GM21825 (cell line): Measurements from ENCODE around the gene FOCAD.
A peak's percentile ranks its signal among the peaks of the same experiment; 100 is the strongest.
"Not testable (repeated sequence)": the region's sequence is repeated elsewhere in the genome, so short reads cannot be mapped to it uniquely, and the experiment has no call there.

Experiments
- ATAC-seq: cut with Tn5 transposase; IDR thresholded peaks from one replicate; pipeline ENCODE4 v1.9.1; 2021; ENCODE audit warnings: mild to moderate bottlenecking, moderate library complexity; ENCODE audit not compliant: unreplicated experiment

FOCAD gene, protein sequence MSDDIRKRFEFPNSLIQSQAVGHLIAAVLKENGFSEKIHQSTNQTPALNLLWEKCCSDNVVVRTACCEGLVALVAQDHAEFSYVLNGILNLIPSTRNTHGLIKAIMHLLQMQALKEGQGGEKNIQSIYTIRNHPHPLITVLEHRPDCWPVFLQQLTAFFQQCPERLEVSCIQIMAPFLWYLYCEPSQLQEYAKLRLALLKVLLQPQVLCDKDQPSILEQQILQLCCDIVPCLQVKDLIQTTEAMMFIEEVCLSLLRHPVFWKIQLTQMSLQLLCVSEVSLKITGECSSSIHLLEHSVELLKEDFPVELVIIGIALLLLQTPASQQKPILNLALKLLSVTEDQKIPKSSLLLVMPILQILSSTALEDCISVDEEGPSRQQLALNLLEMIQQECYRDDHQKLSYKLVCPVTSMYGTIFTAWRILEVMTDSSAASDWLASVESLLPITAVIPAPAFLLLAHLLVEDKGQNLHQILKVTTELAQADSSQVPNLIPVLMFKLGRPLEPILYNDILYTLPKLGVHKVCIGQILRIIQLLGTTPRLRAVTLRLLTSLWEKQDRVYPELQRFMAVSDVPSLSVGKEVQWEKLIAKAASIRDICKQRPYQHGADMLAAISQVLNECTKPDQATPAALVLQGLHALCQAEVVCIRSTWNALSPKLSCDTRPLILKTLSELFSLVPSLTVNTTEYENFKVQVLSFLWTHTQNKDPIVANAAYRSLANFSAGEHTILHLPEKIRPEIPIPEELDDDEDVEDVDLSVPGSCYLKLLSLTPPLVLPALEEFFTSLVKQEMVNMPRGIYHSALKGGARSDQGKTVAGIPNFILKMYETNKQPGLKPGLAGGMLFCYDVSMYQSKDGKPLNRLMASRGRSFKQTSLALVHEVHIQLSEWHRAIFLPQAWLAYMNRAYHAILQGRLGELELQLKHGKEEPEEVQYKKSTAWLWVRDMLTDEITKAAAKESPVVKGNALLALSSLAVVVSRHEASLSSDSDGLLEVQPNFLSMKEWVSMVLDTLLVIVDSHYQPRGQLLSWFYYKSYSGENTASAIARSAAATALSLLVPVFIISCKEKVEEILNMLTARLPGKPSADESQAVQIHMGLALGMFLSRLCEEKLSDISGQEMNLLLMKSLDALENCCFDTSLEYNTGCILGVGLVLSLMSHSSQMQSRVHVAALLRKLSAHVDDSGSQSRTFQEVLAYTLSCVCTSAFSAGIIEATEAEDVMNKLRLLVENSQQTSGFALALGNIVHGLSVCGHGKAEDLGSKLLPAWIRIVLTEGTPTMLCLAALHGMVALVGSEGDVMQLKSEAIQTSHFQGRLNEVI (N-terminal part only)

GRCh38 chr9:20684035-20684874 lies at the start of gene FOCAD:
Gene FOCAD, plus strand, starts transcription at chr9:20684259. Its CDS starts 31,095 bp downstream, at chr9:20715354.
- ATAC-seq = peak; percentile 98

DNA sequence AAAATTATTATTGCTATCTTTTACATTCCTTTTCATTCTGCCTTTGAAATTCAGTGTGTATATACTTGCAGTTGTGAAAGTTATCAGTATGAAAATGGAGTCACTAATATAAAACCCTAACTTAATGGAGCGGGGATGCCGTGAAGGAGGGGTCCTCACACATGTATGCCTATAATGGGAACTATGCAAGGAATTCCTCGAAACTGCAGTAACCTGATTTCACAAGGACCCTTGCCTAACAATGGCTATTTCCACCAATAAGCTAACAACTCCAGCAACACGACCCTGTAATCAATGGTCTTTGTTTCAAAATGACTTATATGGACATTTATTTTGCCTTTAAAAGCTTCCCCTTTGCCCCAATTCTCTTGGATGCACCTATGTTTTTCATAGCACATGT lies 49.2 kb upstream of the FOCAD start:
- no peak for ATAC-seq

DNA sequence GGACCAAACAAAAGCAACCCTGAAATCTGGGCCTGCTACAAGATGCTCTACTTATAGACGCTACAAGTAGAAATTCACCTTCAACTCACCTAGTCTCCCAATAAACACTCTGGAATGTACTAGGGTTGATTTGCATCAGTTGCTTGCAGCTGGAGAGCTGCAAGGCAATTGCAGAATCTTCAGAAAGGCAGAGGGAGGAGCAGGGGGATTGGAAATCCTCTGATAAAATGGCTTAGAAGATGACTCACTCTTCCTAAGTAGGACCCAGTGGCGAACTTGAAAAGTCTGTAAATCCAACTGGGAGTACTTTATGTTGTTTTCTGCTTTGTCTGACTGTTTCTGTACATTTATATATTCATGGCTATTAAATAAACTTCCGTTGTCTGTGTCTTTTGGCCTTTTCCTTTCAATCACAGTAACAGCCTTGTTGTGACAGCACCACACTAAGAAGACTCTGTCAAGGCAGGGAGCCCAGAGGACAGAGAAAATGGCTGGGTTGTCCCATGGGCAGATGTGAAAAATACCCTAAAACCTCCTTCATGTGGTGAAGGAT lies 47.1 kb upstream of the FOCAD start:
- ATAC-seq = no peak

DNA sequence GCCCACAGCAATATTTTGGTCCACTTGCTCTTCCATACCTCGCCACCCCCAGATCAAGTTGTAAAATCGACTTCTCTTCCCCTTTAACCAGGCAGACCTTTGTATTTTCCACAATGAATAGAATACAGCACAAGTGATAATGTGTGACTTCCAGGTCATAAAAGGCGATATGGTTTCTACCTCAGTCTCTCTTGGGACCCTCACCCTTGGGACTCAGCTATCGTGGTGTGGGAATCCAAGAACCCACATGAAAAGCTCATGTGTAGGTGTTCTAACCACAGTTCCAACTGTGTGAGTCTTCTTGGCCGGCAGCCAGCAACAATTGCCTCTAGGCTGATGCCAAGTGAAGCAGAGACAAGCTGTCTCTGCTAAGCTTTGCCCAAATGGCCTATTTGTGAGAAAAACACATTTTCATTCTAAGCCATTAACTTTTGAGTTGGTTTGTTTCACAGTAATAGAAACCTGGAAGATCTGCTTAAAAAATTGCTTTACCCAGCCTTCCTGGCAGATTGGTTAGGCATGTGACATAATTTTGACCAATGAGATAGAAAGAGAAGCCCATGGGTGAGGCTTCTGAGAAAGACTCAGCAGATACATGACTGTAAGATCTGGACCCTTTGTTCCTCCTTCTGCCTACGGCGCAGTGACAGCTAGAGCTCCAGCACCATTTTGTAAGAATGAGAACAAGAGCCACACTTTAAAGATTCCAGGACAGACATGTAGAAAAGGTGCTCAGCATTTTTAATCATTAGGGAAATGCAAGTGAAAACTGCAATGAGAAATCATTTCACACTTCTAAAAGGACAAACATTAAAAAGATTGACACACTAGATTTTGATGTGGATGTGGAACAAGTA lies 43.5 kb upstream of the FOCAD start:
- ATAC-seq = peak; percentile 84

DNA sequence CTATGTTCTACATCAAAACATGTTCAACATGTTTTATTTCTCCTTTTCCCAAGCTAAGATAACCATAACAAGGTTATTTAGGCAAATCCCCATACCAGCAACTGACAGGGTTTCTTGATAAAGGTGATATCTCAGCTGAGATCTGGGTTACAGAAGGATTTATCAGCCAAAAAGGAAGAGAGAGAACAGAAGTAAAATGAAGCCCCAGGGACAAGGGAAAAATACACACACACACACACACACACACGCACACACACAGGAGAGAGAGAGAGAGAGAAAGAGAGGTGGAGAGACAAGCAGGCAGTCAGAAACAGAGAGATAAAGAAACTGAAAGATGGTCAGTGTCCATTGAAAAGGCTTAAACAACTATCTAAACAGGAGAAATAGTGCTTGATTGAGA lies 42.0 kb upstream of the FOCAD start:
- no peak for ATAC-seq

DNA sequence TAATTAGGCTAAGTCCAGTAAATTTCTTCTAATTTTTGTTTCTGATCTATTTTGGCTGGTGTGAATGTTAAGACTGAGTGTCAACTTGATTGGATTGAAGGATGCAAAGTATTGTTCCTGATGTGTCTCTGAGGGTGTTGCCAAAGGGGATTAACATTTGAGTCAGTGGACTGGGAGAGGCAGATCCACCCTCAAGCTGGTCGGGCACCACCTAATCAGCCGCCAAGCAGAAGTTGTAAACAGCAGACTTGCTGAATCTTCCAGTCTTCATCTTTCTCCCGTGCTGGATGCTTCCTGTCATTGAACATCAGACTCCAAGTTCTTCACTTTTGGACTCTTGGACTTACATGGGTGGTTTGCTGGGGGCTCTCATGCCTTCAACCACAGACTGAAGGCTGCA lies 40.4 kb upstream of the FOCAD start:
- no peak for ATAC-seq

DNA sequence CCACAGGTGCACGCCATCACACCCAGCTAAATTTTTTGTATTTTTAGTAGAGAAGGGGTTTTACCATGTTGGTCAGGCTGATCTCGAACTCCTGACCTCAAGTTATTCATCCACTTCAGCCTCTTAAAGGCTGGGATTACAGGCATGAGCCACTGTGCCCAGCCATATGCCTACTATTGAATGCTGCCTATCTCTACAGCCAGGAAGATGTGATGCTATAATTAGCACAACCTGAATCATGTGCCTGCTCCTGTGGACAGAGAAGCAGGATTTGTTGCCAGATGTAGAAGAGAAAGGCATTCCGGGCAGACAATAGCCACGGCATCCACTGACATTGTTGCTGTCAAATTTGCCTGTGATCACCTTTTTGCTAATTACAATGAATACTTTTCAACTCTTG lies 37.4 kb upstream of the FOCAD start:
- no peak for ATAC-seq

DNA sequence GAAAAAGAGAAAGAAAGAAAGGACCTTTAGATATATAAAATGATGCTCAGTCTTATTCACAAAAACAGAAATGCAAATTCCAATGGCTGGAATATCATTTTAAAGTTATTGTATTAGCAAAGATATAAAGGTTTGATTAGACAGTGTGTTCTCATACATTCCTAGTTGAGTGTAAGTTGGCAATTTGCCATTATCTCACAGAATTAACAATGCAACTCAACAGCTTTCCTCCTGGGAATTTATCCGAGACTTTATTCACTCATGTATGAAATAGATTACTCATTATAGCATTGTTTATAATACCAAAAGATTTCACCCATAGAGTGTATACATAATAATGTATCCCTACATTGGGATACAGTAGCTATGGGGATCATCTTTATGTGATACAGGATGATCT lies 34.7 kb upstream of the FOCAD start:
- ATAC-seq = no peak

DNA sequence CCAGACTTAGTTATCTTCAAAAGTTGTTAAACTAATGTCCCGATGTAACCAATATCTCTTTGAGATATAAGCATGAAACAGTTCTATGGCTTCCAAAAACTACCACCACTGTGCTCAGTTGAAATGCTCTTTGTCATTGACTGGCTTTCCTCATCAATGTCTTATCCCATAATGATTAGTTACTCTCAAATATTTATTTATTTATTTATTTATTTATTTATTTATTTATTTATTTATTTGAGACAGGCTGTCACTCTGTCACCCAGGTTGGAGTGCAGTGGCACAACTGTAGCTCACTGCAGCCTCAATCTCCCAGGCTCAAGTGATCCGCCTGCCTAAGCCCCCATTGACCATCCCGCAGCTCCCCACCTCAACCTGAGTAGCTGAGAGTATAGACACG lies 33.7 kb upstream of the FOCAD start:
- ATAC-seq = no peak

DNA sequence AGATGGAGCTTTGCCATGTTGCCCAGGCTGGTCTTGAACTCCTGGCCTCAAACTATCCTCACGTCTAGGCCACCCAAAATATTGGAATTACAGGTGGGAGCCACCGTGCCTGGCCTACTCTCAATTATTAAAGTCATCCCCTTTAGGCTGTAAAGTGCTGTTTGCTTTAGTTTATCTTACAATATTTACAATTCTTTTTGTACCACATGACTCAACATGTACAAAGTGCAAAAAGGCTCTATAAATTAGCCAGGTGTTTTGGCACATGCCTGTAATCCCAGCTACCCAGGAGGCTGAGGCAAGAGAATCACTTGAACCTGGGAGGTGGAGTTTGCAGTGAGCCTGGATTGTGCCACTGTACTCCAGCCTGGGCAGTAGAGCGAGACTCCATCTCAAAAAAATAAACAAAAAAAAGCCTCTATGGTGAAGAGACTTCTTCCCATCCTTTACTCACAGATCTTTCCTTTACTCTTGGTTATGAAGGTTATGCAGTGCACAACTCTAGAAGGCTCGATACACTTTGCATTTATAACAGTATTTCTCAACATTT lies 33.2 kb upstream of the FOCAD start:
- no peak for ATAC-seq

DNA sequence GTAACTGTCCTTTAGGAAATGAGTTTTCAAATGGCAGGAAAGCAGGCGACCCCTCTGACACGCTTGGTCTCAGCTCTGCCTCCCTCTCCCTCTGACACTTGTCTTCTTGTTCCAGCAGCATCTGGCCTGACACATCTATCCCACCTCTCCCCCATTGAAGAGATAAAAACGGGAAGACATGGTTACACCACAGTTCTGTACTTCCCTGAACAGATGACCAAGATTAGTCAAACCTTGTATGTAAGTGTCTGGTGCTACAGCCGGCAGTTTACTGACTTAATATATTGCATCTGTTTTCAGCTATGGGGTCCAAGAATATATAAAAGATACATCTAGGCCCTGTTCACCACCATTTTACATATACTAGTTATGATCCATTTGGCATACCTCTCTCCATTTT lies 32.1 kb upstream of the FOCAD start:
- no peak for ATAC-seq

DNA sequence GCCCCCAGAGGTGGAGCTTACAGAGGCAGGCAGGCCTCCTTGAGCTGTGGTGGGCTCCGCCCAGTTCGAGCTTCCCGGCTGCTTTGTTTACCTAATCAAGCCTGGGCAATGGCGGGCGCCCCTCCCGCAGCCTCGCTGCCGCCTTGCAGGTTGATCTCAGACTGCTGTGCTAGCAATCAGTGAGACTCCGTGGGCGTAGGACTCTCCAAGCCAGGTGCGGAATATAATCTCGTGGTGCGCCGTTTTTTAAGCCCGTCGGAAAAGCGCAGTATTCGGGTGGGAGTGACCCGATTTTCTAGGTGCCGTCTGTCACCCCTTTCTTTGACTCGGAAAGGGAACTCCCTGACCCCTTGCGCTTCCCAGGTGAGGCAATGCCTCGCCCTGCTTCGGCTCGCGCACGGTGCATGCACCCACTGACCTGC lies 25.8 kb upstream of the FOCAD start:
- ATAC-seq = not testable (repeated sequence)

DNA sequence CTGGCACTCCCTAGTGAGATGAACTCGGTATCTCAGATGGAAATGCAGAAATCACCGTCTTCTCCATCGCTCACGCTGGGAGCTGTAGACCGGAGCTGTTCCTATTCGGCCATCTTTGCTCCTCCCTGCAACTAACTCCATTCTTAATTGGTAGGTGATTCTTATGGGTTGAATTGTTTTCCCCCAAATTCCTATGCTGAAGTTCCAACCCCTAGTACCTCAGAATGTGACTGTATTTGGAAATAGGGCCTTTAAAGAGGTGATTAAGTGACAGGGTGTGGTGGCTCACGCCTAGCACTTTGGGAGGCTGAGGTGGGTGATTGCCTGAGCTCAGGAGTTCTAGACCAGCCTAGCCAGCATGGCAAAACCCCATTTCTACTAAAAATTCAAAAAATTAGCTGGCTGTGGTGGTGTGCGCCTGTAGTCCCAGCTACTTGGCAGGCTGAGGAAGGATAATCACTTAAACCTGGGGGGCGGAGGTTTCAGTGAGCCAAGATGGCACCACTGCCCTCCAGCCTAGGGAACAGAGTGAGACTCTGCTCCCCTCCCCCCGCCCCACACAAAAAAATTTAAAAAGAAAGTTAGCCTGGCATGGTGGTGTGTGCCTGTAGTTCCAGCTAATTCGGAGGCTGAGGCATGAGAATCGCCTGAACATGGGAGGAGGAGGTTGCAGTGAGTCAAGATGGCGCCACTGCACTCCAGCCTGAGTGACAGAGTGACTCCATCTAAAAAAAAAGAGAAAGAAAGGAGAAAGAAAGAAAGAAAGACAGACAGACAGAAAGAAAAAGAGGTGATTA lies 25.2 kb upstream of the FOCAD start:
- no peak for ATAC-seq

DNA sequence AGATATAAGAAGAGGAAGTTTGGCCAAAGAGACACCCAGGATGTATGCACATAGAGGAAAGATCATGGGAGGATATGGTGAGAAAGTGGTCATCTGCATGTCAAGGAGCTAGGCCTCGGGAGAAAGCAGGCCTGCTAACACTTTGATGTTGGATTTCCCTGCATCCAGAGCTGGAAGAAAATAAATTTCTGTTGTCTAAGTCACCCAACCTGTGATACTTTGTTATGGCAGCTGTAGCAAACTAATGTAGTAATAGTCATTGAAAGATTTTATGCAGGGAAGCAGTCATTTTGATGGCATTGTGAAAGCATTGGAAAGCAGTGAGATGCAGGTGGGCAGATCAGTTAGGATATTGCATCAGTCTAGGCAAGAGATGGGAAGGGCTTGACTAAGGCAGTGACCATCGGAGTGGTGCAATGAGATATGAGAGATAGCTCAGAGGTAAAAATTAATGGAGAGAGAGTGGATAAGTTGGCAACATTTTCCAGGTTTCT lies 24.5 kb upstream of the FOCAD start:
- ATAC-seq = no peak

DNA sequence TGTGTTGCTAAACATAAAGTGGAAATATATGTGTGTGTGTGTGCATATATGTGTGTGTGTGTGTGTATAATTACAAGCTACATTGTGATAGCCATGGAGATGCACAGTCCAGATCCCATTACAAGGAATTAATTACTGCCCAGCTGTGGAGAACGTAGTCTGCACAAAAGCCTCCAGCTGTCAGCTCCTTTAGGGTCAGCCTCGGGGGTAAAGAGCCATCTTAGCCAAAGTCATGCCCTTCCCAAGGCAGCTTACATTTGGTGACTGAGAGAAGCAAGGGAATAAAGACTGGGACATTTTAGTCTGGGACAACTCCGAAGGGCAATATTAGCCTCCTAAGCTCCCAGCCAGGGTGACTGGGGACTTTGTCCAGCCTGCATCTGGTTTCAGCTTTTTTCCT lies 21.9 kb upstream of the FOCAD start:
- ATAC-seq = no peak

GRCh38 chr9:20663133-20663532 lies 20.9 kb upstream of the FOCAD start:
- no peak for ATAC-seq

DNA sequence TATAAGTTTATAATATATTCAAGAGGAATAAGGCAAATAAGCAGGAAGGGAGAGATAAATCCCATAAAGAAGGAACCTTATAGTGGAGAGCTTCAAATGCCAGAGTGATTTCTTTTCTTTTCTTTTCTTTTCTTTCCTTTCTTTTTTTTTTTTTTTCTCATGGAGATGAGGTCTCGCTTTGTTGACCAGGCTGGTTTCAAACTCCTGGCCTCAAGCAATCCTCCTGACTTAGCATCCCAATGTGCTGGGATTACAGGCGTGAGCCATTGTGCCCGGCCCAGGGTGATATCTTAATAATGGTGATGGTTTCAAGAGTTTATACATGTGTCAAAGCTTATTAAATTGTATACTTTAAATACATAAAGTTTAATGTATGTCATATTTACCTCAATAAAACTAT lies 19.6 kb upstream of the FOCAD start:
- ATAC-seq = no peak

DNA sequence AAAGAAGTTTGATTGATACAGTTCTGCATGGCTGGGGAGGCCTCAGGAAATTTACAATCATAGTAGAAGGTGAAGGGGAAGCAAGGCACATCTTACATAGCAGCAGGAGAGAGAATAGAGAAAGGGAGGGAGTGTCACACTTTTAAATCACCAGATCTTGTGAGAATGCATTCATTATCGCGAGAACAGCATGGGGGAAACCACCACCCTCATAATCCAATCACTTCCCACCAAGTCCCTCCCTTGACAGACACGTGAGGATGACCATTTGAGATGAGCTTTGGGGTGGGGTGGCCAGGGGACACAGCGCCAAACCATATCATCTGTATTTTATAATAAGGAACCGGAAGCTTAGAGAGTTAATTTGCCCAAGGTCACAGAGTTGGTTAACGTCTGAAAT lies 13.7 kb upstream of the FOCAD start:
- no peak for ATAC-seq
